ENCODE results near the gene LRRC66. TPM values are rescaled to one million over a fixed set of nuclear protein-coding genes. Genes with fewer than 3 reads are reported as not detected.

The LRRC66 gene
- polyA plus RNA-seq, 3 donors: 0.03 TPM; not detected in 2

DNA sequence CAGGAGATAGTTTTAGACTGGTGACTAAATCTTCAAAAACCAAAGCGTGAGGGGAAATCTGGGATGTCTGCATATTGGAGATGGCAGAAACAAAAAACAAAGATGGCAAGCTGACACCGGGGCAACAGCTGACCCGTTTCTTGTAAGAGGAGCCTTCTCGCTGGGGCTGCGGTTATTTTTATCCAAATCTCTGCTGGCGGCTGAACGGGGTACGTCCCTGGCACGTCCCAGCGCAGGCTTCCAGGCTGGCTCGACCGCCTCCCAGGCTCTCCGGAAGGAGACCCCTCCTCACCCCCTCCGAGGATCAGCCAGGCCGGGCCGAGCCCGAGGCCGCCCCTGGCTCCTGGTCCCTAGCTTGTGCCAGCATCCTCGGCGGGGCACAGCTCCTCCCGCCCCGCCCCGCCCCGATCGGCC is 17.5 kb upstream of the LRRC66 start:
- no peaks in the 10 kb centered on the region for H4K20me1 ChIP-seq (ENCODE audit: insufficient read depth, low read length)
- peak overlapping the region; percentile 44 for H3K9ac ChIP-seq (ENCODE audit: insufficient read depth, low read length, poor library complexity, severe bottlenecking)
- Mint-ChIP-seq H3K4me3 (peak overlapping the region; percentile 78 to 89), H3K27ac (no peak overlapping the region), H3K4me1 (peaks cover 16% of the 10 kb centered on the region), H3K9me3 (peaks cover 0 to 7% (median 3%) of the 10 kb centered on the region in 7 donors), H3K27me3 (ENCODE audit: low read depth in 3 of 3) (peaks cover 52 to 70% (median 58%) of the 10 kb centered on the region in 3 donors), H3K36me3 (peaks cover 5 to 9% of the 10 kb centered on the region in 2 donors)
- no peak overlapping the region for H3K27ac ChIP-seq (ENCODE audit: low read depth in 1 of 2, low read length in 2 of 2)
- TF ChIP-seq, protein P1, sequence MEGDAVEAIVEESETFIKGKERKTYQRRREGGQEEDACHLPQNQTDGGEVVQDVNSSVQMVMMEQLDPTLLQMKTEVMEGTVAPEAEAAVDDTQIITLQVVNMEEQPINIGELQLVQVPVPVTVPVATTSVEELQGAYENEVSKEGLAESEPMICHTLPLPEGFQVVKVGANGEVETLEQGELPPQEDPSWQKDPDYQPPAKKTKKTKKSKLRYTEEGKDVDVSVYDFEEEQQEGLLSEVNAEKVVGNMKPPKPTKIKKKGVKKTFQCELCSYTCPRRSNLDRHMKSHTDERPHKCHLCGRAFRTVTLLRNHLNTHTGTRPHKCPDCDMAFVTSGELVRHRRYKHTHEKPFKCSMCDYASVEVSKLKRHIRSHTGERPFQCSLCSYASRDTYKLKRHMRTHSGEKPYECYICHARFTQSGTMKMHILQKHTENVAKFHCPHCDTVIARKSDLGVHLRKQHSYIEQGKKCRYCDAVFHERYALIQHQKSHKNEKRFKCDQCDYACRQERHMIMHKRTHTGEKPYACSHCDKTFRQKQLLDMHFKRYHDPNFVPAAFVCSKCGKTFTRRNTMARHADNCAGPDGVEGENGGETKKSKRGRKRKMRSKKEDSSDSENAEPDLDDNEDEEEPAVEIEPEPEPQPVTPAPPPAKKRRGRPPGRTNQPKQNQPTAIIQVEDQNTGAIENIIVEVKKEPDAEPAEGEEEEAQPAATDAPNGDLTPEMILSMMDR (IDR thresholded peaks at IDR 0.05): no peak
- no peaks in the 10 kb centered on the region for H3K36me3 ChIP-seq (replicated peaks in 1 of 2; ENCODE audit: control insufficient read depth in 1 of 2, insufficient read depth in 2 of 2, low read length in 2 of 2)
- intact Hi-C loops (cut with micrococcal nuclease): loop anchor here in 1 of 2 donors (10.0 kb wide), 1 partner anchor 193 kb away; the partner anchor contains the start of gene DCUN1D4
- H3K27me3 ChIP-seq (ENCODE audit: control insufficient read depth in 2 of 2, insufficient read depth in 2 of 2, low read length in 2 of 2): peaks cover 60 to 72% of the 10 kb centered on the region in 2 donors
- no peak for DNase-seq
- no peaks in the 10 kb centered on the region for H3K79me2 ChIP-seq (ENCODE audit: insufficient read depth, low read length)
- H3K4me1 ChIP-seq (ENCODE audit: control insufficient read depth in 1 of 2, insufficient read depth in 2 of 2, low read length in 2 of 2): peaks cover 9 to 16% of the 10 kb centered on the region in 2 donors
- H3K4me2 ChIP-seq (replicated peaks; ENCODE audit: extremely low read depth, low read length, poor library complexity, severe bottlenecking): peak overlapping the region; percentile 75
- H3K9me3 ChIP-seq (replicated peaks in 1 of 2; ENCODE audit: control insufficient read depth in 1 of 2, insufficient read depth in 1 of 2, low read length in 2 of 2): no peaks in the 10 kb centered on the region
- H2AFZ ChIP-seq (ENCODE audit: insufficient read depth, low read depth, low read length, poor library complexity, severe bottlenecking): peak overlapping the region; percentile 92
- H3K4me3 ChIP-seq (replicated peaks in 1 of 3; ENCODE audit: low read depth in 2 of 3, low read length in 3 of 3): peak overlapping the region; percentile 33 to 78 (median 48)
- WGBS (ENCODE audit: insufficient coverage): 2% methylated on average over 25 of the region's 25 CpGs

DNA sequence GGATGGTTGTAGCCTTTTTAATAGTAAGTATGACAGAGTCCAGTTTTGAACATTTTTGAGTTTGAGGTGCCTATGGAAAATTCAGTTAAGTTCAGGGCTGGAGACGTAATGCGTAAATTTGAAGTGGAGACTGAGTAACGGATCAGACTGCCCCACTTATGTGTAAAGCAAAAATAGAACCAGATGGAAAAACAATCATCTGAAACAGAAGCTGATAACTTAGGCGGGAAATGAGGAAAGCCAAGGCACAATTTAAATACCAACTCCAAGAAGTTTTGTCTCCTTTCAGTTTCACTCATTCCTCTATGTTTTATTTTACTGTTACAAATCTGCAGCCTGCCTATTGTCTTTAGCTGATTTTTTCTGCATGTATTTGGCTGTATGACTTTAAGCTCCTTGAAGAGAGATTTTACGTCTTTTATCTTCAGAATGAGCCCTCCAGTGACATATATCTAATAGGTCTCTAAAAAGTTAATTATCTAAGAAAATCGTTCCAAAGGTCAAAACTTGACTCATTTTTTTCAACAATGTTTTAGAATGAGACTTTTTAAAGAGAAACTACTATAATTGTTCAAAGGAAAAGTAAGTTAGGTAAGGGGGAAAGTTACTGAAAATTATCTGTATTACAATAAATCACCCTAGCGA is 16.8 kb upstream of the LRRC66 start:
- no peaks in the 10 kb centered on the region for H3K9me3 ChIP-seq (replicated peaks in 1 of 2; ENCODE audit: control insufficient read depth in 1 of 2, insufficient read depth in 1 of 2, low read length in 2 of 2)
- peak overlapping the region in 1 of 3 experiments; percentile 78 for H3K4me3 ChIP-seq (replicated peaks in 1 of 3; ENCODE audit: low read depth in 2 of 3, low read length in 3 of 3)
- DNase-seq: no peak
- H3K27me3 Mint-ChIP-seq (ENCODE audit: low read depth in 3 of 3): peaks cover 52 to 65% (median 58%) of the 10 kb centered on the region in 3 donors
- H3K4me2 ChIP-seq (replicated peaks; ENCODE audit: extremely low read depth, low read length, poor library complexity, severe bottlenecking): peak overlapping the region; percentile 75
- H3K9ac ChIP-seq (ENCODE audit: insufficient read depth, low read length, poor library complexity, severe bottlenecking): no peak overlapping the region
- H3K79me2 ChIP-seq (ENCODE audit: insufficient read depth, low read length): no peaks in the 10 kb centered on the region
- H3K36me3 Mint-ChIP-seq: peaks cover 5 to 9% of the 10 kb centered on the region in 2 donors
- no peaks in the 10 kb centered on the region for H4K20me1 ChIP-seq (ENCODE audit: insufficient read depth, low read length)
- H3K27ac ChIP-seq (ENCODE audit: low read depth in 1 of 2, low read length in 2 of 2): no peak overlapping the region
- peaks cover 59 to 66% of the 10 kb centered on the region in 2 donors for H3K27me3 ChIP-seq (ENCODE audit: control insufficient read depth in 2 of 2, insufficient read depth in 2 of 2, low read length in 2 of 2)
- H3K36me3 ChIP-seq (replicated peaks in 1 of 2; ENCODE audit: control insufficient read depth in 1 of 2, insufficient read depth in 2 of 2, low read length in 2 of 2): no peaks in the 10 kb centered on the region
- peaks cover 9 to 17% of the 10 kb centered on the region in 2 donors for H3K4me1 ChIP-seq (ENCODE audit: control insufficient read depth in 1 of 2, insufficient read depth in 2 of 2, low read length in 2 of 2)
- peaks cover 19% of the 10 kb centered on the region for H3K4me1 Mint-ChIP-seq
- 100% methylated on average over 1 of the region's 7 CpGs for WGBS (ENCODE audit: insufficient coverage)
- H3K27ac Mint-ChIP-seq: no peak overlapping the region
- intact Hi-C loops (cut with micrococcal nuclease): loop anchor here in 1 of 2 donors (10.0 kb wide), 1 partner anchor 192 kb away; the partner anchor contains the start of gene DCUN1D4
- TF ChIP-seq, protein P1 (IDR thresholded peaks at IDR 0.05): no peak
- peak overlapping the region; percentile 78 to 89 for H3K4me3 Mint-ChIP-seq
- H2AFZ ChIP-seq (ENCODE audit: insufficient read depth, low read depth, low read length, poor library complexity, severe bottlenecking): no peak overlapping the region
- peaks cover 0 to 7% (median 3%) of the 10 kb centered on the region in 7 donors for H3K9me3 Mint-ChIP-seq
